Kidney epithelial cell (primary cell): ENCODE measurements around the gene CCNG1. TPM values are rescaled to one million over a fixed set of nuclear protein-coding genes. Genes with fewer than 3 reads are reported as not detected.

Experiments
- DNase-seq: peaks from one replicate; pipeline ENCODE4 v3.0.0-alpha.2; 2010; ENCODE audit warnings: low read depth
- H3K27me3 ChIP-seq: 2 replicates; pipeline ENCODE4 v1.6.0; 2011; ENCODE audit warnings: low read length; ENCODE audit not compliant: control insufficient read depth, insufficient read depth
- H3K36me3 ChIP-seq: 2 replicates; pipeline ENCODE4 v1.5.1; 2011; ENCODE audit warnings: low read length; ENCODE audit not compliant: control insufficient read depth, insufficient read depth
- H3K4me3 ChIP-seq: 2 replicates; pipeline ENCODE4 v1.5.1; 2011; ENCODE audit warnings: low read depth, mild to moderate bottlenecking, control low read depth, low read length
- total RNA-seq: library from RNA; depleted of rRNA; stranded (reverse); fragments of >200 nt; gene quantifications from 2 replicates; pipeline ENCODE4 v1.2.3, GENCODE V29; 2015
- TF ChIP-seq, protein P1 (sequence below): IDR thresholded peaks from 2 replicates; pipeline ENCODE4 v1.5.1; 2011; ENCODE audit warnings: mild to moderate bottlenecking, moderate library complexity, low read length, control low read depth, inconsistent platforms; ENCODE audit not compliant: insufficient read depth, poor library complexity, severe bottlenecking

The CCNG1 gene
- total RNA-seq, 1 donor from 2014 or later, result 206 TPM

DNA sequence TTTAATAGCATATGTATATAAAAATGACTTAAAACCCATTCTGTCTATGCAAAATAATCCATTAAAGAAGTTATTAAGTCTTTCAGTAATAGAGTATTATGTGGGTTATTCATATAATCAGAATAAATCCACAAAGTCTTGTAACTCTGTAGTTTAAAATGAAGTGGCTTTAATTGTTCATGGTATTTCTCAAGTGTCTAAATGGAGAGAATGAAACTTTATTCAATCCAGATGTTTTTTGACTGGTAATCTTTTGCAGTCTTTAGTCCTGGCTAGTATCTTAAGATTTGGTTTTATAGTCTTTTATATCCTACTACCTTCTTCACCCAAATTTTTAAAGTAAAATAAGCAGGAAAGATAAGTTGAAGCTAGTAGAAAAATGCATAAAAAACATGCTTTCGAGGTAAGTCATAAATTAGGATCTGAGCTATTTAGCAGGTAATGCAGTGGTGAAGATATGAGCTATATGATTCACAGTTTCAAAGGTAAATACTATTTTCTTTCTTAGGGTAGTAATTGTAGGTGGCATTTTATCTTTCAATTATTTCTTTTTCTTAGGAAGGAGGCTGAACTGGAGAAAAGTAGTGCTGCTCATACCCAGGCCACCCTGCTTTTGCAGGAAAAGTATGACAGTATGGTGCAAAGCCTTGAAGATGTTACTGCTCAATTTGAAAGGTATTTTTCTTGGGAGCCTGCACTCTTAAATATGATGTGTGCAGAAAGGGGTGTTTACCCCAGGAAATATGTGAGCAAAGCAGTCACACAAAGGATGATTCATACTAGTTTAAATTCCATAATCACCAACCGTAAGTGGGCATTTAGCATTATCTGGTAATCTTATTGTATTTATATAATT lies 41.0 kb downstream of the CCNG1 start:
- DNase-seq, result no peak
- Histone ChIP-seq H3K27me3 (no peaks in the 10 kb centered on the region), H3K36me3 (no peaks in the 10 kb centered on the region), H3K4me3 (no peak overlapping the region)
- TF ChIP-seq, protein P1, sequence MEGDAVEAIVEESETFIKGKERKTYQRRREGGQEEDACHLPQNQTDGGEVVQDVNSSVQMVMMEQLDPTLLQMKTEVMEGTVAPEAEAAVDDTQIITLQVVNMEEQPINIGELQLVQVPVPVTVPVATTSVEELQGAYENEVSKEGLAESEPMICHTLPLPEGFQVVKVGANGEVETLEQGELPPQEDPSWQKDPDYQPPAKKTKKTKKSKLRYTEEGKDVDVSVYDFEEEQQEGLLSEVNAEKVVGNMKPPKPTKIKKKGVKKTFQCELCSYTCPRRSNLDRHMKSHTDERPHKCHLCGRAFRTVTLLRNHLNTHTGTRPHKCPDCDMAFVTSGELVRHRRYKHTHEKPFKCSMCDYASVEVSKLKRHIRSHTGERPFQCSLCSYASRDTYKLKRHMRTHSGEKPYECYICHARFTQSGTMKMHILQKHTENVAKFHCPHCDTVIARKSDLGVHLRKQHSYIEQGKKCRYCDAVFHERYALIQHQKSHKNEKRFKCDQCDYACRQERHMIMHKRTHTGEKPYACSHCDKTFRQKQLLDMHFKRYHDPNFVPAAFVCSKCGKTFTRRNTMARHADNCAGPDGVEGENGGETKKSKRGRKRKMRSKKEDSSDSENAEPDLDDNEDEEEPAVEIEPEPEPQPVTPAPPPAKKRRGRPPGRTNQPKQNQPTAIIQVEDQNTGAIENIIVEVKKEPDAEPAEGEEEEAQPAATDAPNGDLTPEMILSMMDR, result no peak

DNA sequence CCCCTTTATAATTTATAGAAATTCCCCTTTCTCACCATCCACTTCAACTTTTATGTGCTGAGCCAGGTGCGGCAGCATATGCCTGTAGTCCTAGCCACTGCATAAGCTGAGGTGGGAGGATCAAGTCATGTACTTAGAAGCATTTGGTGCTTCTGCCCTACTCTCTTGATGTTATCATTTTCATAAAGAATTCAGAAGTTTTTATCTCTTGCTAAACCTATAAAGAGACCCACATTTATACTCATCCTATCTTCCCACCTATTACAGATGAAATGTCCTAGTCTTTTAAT lies 41.5 kb downstream of the CCNG1 start:
- Histone ChIP-seq H3K27me3 (no peaks in the 10 kb centered on the region), H3K36me3 (no peaks in the 10 kb centered on the region), H3K4me3 (no peak overlapping the region)
- no peak for DNase-seq
- TF ChIP-seq, protein P1, result no peak

DNA sequence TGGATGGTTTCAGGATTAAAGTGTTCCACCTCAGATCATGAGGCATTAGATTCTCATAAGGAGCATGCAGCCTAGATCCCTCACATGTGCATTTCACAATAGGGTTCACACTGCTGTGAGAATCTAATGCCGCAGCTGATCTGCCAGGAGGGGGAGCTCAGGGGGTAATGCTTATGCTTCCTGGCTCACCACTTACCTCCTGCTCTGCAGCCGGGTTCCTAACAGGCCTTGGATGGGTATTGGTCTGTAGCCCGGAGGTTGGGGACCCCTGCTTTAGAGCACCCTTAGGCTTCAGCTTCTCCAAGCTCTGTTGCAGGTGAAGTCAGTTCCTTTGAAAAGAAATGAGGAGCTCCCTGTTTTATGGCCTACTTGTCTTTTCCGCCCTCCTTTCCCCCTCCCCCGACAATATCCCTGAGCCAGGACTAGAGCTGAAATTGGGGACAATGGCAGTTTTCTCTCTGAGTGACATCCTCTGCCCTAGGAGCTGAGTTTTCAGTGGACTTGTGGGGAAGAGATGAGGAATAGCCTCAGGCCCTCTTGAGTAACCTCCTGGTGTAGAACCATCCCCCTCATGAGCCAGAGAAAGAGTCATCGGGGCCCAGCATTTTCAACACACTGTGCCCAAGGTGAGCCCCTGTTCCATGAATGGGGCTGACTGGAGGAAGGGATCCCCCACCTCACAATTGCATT lies 51.8 kb downstream of the CCNG1 start:
- TF ChIP-seq, protein P1, result peak; percentile 20
- no peak for DNase-seq
- no peaks in the 10 kb centered on the region for H3K27me3 ChIP-seq
- H3K4me3 ChIP-seq, result no peak overlapping the region
- H3K36me3 ChIP-seq, result no peaks in the 10 kb centered on the region

DNA sequence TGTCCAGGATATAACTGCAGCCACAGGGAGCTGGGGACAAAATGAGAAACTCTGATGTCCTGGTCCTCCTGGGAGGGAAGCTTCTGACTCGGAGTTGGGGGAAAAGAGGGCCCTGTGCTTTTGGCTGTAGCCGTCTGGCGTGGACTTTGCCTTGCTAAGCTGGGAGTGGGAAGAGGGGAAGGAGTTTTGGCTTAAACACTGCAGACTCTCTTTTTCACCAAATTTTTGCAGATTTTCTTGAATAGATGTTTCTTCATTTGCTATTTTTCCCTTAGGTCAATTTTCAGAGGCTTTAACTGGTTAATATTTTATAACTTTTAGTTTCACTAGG lies 52.3 kb downstream of the CCNG1 start:
- Histone ChIP-seq H3K4me3 (no peak overlapping the region), H3K36me3 (no peaks in the 10 kb centered on the region), H3K27me3 (no peaks in the 10 kb centered on the region)
- TF ChIP-seq, protein P1, result no peak
- DNase-seq, result no peak

Other genes starting within 250 kb of the CCNG1 start
- gene NUDCD2, start 22.5 kb downstream of the CCNG1 start, total RNA-seq, result 3.8 and 5.4 TPM in 2 replicates
- gene HMMR, start 23.0 kb downstream of the CCNG1 start, total RNA-seq, result 7.1 and 11.2 TPM in 2 replicates
- 55.5 and 61.1 TPM in 2 replicates for gene MAT2B, start 68.0 kb downstream of the CCNG1 start, total RNA-seq